NCI-H226 (cell line): ENCODE results near the gene RARS2.
"Not testable (repeated sequence)": the region's sequence is repeated elsewhere in the genome, so short reads cannot be mapped to it uniquely, and the experiment has no call there.

Source experiments
- DNase-seq: peaks from one replicate; pipeline ENCODE4 v3.0.0-alpha.2; 2015

Gene RARS2

GRCh38 chr6:87589693-87590416 lies at the start of gene RARS2, which contains the start of gene ORC3:
RARS2 (minus strand) TSS chr6:87589987; CDS start chr6:87589957, 30 bp downstream.
ORC3 (plus strand) TSS chr6:87590135; CDS start chr6:87590169, 34 bp downstream.
- DNase-seq: peak; percentile 94

DNA sequence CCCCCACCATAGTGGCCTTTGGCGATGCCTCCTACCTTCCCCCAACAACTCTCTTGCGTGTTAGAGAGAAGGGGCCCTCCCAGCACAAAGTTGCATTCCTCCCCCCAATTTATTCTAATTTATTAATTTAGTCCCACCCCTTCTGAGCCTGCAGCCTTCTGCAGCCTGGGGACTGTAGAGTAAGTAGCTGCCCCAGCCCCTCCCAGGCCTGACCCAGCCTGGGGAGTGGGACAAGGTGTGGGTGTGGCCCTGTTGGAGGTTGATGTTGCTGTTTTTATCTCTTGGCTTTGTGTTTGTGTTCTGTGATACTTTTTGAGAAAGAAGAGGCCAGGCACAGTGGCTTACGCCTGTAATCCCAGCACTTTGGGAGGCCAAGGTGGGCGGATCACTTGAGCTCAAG lies 49.6 kb upstream of the RARS2 start:
- DNase-seq: no peak

DNA sequence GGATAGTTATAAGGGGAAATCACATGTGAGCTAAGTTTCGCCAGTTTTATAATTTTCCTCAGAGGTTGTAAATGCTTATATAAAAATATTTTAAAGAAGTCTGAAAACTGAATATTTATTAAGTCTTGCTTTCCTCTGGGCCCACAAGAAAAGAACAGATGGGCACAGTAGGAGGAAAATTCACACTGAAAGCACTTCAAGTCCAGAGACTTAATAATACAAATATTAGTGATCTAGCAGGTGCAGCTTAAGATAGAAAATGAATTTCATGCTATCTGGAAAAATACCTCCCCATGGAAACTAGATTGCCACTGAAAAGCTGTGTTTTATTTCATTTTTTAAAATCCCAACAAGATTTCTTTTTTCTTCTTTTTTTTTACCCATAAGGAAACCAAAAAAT lies 47.3 kb upstream of the RARS2 start:
- DNase-seq: no peak

GRCh38 chr6:87636315-87636714 lies 46.5 kb upstream of the RARS2 start:
- no peak for DNase-seq

DNA sequence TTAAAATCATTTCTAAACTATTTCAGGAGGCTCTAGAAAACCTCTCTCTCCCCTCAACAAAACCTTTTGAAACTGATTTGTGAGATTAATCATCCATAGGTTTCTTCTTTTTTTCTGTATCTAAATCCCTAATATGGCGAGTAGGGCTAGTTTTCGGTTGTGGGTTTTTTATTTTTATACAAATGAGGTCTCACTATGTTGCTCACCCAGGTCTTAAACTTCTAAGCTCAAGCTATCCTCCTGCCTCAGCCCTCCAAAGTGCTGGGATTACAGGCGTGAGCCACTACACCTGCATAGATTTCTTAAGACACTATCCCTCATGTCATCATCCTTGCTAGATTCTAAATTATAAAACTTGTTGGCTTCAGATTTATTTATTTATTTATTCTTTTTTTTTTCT lies 44.1 kb upstream of the RARS2 start:
- DNase-seq: no peak

DNA sequence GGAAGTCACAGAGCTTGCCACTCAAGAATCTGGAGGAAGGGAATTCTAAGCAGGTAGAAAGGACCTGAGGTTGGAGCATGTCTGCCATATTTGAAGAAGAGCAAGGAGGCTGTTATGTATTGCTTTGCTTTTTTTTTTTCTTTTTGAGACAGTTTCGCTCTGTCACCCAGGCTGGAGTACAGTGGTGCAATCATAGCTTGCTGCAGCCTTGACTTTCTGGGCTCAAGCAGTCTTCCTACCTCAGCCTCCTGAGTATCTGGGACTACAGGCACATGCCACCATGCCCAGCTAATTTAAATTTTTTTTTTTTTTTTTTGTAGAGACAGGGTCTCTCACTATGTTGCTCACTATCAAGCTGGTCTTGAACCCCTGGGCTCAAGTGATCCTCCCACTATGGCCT lies 41.0 kb upstream of the RARS2 start:
- no peak for DNase-seq

DNA sequence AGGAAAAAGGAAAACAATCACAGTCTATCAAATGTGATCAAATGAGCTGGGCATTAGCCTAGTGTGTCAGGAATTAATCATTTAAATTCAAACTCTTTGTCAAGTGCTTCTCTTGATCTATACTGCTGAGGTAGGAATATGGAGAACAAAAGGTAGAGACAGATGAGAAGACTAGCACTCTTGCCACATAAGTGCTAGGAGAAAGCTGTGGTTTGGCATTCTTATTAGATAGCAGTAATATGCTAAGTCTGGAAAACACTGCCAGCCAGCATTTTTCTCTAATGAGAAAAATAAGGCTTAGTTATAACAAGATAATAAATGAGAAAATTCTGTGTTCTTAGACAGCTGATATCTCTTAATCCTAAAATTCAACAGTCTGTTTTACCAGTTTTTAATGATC lies 39.1 kb upstream of the RARS2 start:
- no peak for DNase-seq

GRCh38 chr6:87628424-87628823 lies 38.6 kb upstream of the RARS2 start:
- DNase-seq: no peak

- peak; percentile 3 for DNase-seq
These were observed 33.5 kb upstream of the RARS2 start for GRCh38 chr6:87623248-87623647.

GRCh38 chr6:87618531-87618930 lies 28.7 kb upstream of the RARS2 start:
- no peak for DNase-seq

DNA sequence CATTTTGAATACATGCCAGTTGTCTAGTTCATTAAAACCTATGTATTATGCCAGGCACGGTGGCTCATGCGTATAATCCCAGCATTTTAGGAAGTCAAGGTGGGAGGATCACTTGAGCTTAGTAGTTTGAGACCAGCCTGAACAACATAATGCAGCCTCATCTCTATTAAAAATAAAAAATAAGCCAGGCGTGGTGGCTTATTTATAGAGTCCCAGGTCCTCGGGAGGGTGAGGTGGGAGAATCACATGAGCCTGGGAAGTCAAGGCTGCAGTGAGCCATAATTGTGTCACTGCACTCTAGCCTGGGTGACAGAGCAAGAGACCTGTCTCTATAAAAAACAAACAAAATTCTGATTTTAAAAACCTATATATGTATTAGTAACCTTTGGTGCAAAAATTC lies 27.6 kb upstream of the RARS2 start:
- no peak for DNase-seq

- not testable (repeated sequence) for DNase-seq
These were observed 23.2 kb upstream of the RARS2 start for GRCh38 chr6:87613018-87613417.

- DNase-seq: no peak
These were observed 19.0 kb upstream of the RARS2 start for GRCh38 chr6:87608802-87609201.

DNA sequence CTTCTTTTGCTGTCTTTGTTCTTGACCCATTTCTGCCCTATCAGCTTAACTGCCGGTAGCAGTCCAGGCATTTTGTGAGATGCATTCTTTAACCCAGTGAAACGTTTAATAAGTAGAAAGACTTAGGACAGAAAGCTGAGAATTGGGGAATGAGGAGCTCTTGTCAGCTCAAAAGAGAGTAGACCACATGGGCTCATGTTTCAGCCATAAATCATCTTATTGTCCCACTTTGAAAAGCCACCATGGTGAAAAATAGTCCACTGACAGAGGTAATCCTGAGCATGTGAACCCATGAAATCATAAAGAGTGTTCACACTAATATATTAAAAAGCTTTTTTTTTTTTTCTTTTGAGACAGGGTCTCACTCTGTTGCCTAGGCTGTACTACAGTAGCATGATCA lies 16.4 kb upstream of the RARS2 start:
- DNase-seq: no peak

DNA sequence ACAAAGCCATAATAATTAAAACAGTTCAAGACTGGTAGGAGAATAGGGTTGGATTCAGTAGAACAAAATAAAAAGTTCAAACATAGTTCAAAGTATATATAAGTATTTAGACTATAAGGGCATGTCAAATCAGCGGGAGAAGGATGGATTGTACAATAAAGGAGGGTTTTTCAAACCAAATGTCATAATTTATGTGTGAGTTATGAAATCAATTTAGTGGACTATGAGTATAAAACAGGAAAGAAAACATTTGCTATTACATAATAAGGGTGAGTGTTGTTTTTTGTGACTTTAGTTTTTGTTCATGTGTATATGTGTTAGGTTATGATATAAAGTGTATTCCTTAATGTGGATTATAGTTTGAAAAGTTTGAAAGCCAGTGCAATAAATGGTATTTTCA lies 10.8 kb upstream of the RARS2 start:
- no peak for DNase-seq

DNA sequence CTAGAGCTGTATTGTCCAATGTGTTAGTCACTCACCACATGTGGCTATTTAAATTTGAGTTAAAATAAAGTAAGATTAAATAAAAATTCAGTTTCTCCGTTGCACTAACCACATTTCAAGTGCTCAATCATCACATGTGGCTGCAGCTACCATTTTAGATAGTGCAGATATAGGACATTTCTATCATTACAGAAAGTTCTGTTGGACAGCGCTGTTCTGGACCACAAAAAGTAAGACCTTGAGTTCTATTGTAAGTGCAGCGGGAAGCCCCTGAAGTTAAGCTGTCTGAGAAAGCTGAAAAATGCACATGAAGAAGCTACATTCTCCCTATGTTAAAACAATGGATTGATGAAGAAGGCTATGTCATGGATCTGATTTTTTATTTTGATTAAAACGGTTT lies 1.2 kb upstream of the RARS2 start:
- no peak for DNase-seq

DNA sequence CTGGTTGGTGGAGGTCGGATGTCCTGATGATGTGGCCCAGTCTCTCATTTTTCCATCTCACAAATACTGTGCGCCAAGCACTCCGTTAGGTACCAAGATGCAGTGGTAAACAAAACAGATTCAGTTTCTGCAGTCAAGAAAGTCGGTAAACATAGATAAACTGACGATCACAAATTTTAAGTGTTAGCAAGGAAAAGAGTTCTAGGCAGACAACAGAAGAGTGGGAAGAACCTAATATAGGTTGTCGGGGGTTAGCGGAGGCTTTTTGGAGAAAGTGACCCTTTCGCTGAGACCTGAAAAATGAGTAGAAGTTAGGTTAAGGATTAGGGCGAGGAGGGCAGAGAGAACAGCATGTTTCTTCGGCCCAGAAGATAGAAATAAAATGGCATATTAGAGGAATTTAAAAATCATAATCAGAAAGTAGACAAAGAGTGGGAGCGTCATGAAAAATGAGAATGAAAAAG lies 662 bp upstream of the RARS2 start:
- no peak for DNase-seq

GRCh38 chr6:87588756-87589407 lies 905 bp downstream of the RARS2 start:
- DNase-seq: no peak

DNA sequence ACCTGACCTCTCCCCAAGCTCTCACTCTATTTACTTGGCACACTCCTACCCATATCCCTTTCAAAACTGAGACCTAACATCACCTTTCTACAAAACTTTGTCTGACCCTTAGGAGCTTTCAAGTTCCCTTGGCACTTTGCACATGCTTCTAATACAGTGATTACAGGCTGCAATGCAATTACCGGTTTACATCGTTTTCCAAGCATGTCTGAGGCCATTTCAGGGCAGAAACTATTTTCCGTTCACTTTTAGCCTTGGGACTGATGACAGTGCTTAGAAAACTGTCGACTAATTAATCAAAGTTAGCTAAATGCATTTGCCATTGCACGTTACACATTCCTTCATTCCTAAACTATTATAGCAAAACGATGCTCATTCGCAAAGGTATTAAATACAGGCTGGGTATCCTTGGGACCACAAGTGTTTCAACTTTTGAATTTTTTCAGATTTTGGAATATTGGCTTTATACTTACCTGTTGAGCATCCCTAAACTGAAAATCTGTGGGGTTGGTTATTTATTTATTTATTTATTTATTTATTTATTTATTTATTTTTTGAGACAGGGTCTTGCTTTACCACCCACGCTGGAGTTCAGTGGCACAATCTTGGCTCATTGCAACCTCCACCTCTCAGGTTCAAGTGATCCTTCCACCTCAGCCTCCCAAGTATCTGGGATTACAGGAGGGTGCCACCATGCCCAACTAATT lies 3.3 kb downstream of the RARS2 start:
- no peak for DNase-seq

DNA sequence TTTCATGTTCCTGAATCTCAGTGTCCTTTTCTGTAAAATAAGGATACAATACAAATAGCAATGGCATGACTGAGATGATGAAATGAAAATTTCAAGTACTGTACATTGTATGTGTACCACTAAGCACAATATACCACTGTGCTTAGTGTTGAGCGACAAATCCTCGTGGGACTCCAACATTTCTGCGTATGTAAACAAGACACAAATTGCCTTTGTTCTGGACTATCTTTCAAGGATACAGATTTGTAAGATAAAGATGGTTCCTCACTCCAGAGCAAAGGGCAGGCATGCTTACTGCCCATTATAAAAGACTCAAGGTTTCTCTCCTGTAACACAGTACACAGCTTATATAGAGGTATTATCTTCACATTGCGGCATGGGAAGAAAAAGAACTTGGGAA lies 6.0 kb downstream of the RARS2 start:
- DNase-seq: no peak

DNA sequence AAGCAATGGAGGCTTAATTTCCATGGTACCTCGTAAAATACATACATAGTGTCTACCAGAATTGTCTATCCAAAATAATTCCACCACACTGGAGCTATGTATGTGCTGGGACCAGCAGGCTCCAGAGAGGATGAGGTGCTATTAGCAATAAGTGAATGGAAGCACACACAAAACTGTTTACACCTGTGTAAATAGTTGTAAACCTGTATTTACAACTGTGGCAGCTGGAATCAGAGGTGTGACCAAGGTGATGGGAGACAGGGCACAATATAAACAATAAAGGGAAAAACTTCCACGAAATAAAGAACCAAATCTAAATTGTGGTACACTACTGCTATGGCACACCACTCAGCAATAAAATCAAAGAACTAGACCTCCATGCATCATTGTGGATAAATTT lies 14.4 kb downstream of the RARS2 start:
- DNase-seq: no peak

DNA sequence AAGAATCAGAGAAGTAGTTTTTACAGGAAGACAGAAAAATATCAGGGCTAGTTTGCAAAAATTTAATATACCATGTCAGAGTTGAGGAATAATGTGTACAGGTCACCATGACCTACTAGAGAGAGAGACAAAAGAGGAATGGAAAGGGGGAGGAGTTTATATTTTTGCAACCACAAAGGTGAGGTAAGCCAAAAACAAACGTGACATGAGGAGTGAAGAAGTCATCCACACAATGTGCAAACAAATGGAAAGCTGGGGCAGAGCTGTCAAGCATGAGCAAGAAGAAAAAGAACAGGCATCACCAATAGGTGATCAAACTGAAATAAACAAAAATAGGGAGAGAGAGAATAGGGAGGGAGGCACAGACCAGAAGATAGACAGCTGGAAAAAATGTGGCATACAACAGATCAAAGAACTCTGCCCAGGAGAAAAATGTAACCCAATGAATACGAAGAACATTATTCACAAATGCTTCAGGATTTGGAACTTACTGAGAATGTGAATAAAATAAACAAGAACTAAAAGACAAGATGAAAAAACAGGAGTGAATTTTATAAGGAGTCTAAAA lies 15.5 kb downstream of the RARS2 start:
- no peak for DNase-seq

DNA sequence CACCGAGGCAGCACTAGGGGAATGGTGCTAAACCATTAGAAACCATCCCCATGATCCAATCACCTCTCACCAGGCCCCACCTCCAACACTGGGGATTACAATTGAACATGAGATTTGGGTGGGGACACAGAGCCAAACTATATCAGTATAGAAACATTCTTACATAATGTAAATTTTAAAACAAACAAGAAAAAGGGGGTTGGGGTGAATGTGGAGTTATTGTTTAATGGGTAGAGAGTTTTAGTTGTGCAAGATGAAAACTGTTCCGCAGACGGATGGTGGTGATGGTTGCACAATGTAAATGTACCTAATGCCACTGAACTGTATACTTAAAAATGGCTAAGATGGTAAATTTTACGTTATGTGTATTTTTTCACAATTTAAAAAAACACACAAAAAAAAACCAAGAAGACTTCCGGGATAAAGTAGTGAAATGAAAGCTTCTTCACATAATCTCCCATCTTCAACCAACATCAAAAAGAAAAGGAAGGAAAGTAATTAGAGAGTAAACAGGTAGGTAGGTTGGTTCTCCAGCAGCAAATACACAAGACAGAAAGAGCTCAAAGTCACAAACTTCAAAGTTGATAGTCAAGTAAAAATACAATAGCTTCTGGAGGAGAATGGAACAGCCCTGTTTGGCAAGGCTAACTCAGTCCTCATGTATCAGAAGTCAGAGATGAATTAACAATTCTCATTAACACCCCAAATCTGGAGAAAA lies 16.3 kb downstream of the RARS2 start:
- no peak for DNase-seq
